Left lung (tissue), 10 donors: Measurements from ENCODE around the gene PPP4R2. TPM values are rescaled to one million over a fixed set of nuclear protein-coding genes. Genes with fewer than 3 reads are reported as not detected.

ENCODE experiments used
- ATAC-seq: fragments of 200-7000 bp; cut with Tn5 transposase; one replicate; pipeline ENCODE4 v1.9.1; 2020; ENCODE audit warnings: moderate library complexity
- DNase-seq, 4 donors: peaks; one replicate each; pipeline ENCODE4 v3.0.0-alpha.2; 2013 to 2020
- H3K27ac ChIP-seq, 2 donors: fragments of 200-600 bp; sonication (generic) in 1 of 2; one replicate each; pipeline versions ENCODE4 v1.5.0 to v1.8.0; 2020 to 2021
- H3K27me3 ChIP-seq, 2 donors: fragments of 200-600 bp; sonication (generic) in 1 of 2; one replicate each; pipeline versions ENCODE4 v1.5.0 to v1.8.0; 2020 to 2021
- H3K36me3 ChIP-seq, 2 donors: fragments of 200-600 bp; sonication (generic) in 1 of 2; one replicate each; pipeline versions ENCODE4 v1.5.0 to v1.8.0; 2020 to 2021
- H3K4me1 ChIP-seq, 2 donors: fragments of 200-600 bp; one replicate each; pipeline ENCODE4 v1.8.0; 2021
- H3K4me3 ChIP-seq, 2 donors: fragments of 200-600 bp; sonication (generic) in 1 of 2; one replicate each; pipeline versions ENCODE4 v1.5.0 to v1.8.0; 2020 to 2021; ENCODE audit warnings: mild to moderate bottlenecking in 1 of 2
- H3K9me3 ChIP-seq, 2 donors: fragments of 200-600 bp; sonication (generic) in 1 of 2; one replicate each; pipeline versions ENCODE4 v1.5.0 to v1.8.0; 2020 to 2021
- intact Hi-C, 2 donors: fragments of 100-400 bp; cut with DNase I; formaldehyde crosslinking; loops; one replicate each; pipeline versions ENCODE4 v1.11.2 to v1.14.2; 2022
- polyA plus RNA-seq, 6 donors: library from polyadenylated mRNA; unstranded; fragments of 120-200 nt; gene quantifications; one replicate each; pipeline ENCODE4 v1.2.1, GENCODE V29; 2013; ENCODE audit not compliant: insufficient read length in 6 of 6
- total RNA-seq, 2 donors: library from RNA; stranded (reverse); fragmentation: NEBNext Ultra II Directional; extraction: Animal tissue kit (Norgen Biotek cat#: 25700); gene quantifications; one replicate each; pipeline ENCODE4 v1.2.1, GENCODE V29; 2021
- TF ChIP-seq, protein P1 (sequence below), 2 donors: fragments of 200-600 bp; sonication (generic) in 1 of 2; IDR thresholded peaks; one replicate each; pipeline versions ENCODE4 v1.5.0 to v1.8.0; 2021; ENCODE audit warnings: antibody characterized with exemption in 2 of 2
- donor health status: DM: no; HTN: yes; CAD: no.
- donor health status: DM: no; HTN: no; CAD: no.

PPP4R2 gene
- total and polyA plus RNA-seq, 8 donors, result 71.5 to 91.7 (median 86.0) TPM

- intact Hi-C loops, result no loop called here
- H3K27me3 ChIP-seq, result no peaks in the 10 kb centered on the region
- H3K27ac ChIP-seq, result no peak overlapping the region
- peaks cover 0 to 9% of the 10 kb centered on the region in 2 donors for H3K4me1 ChIP-seq
- peaks cover 0 to 12% of the 10 kb centered on the region in 2 donors for H3K9me3 ChIP-seq
- TF ChIP-seq, protein P1, sequence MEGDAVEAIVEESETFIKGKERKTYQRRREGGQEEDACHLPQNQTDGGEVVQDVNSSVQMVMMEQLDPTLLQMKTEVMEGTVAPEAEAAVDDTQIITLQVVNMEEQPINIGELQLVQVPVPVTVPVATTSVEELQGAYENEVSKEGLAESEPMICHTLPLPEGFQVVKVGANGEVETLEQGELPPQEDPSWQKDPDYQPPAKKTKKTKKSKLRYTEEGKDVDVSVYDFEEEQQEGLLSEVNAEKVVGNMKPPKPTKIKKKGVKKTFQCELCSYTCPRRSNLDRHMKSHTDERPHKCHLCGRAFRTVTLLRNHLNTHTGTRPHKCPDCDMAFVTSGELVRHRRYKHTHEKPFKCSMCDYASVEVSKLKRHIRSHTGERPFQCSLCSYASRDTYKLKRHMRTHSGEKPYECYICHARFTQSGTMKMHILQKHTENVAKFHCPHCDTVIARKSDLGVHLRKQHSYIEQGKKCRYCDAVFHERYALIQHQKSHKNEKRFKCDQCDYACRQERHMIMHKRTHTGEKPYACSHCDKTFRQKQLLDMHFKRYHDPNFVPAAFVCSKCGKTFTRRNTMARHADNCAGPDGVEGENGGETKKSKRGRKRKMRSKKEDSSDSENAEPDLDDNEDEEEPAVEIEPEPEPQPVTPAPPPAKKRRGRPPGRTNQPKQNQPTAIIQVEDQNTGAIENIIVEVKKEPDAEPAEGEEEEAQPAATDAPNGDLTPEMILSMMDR (IDR thresholded peaks at IDR 0.05), result no peak
- no peaks in the 10 kb centered on the region for H3K36me3 ChIP-seq
- ATAC-seq (no peak), DNase-seq (no peak)
- no peak overlapping the region for H3K4me3 ChIP-seq
Observed at GRCh38 chr3:72985576-72985975, 11.0 kb upstream of the PPP4R2 start.

GRCh38 chr3:72990701-72991395 is 5.8 kb upstream of the PPP4R2 start:
- no peak overlapping the region for H3K4me3 ChIP-seq
- H3K36me3 ChIP-seq, result no peaks in the 10 kb centered on the region
- no peak for ATAC-seq
- no peaks in the 10 kb centered on the region for H3K4me1 ChIP-seq
- intact Hi-C loops, result no loop called here
- TF ChIP-seq, protein P1 (IDR thresholded peaks at IDR 0.05), result no peak
- no peaks in the 10 kb centered on the region for H3K27me3 ChIP-seq
- H3K9me3 ChIP-seq, result peaks cover 0 to under 1% of the 10 kb centered on the region in 2 donors
- no peak overlapping the region for H3K27ac ChIP-seq
- DNase-seq, result no peak

GRCh38 chr3:72991522-72991921 is 5.1 kb upstream of the PPP4R2 start:
- Histone ChIP-seq H3K4me3 (no peak overlapping the region), H3K9me3 (no peaks in the 10 kb centered on the region), H3K27ac (no peak overlapping the region), H3K36me3 (no peaks in the 10 kb centered on the region), H3K27me3 (no peaks in the 10 kb centered on the region), H3K4me1 (peaks cover 0 to 6% of the 10 kb centered on the region in 2 donors)
- ATAC-seq (no peak), DNase-seq (no peak)
- intact Hi-C loops, result no loop called here
- TF ChIP-seq, protein P1 (IDR thresholded peaks at IDR 0.05), result no peak

DNA sequence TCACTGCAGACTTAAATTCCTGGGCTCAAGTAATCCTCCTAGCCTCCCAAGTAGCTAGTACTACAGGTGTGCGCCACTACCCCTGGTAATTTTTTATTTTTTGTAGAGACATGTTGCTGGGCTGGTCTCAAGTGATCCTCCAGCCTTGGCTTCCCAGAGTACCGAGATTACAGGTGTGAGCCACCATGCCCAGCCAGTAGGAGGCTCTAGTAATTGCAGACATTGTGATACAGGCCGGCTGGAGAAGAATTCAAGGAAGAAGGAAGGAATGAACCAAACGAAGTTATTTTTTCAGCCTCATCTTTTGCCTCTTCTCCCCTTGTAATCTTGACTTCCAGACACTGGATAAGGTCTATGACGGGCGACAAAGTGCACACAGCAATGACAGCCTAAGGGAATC is 3.2 kb upstream of the PPP4R2 start:
- no peak overlapping the region for H3K27ac ChIP-seq
- H3K4me1 ChIP-seq, result peaks cover 4 to 12% of the 10 kb centered on the region in 2 donors
- ATAC-seq, result no peak
- intact Hi-C loops, result no loop called here
- TF ChIP-seq, protein P1 (IDR thresholded peaks at IDR 0.05), result no peak
- H3K27me3 ChIP-seq, result no peaks in the 10 kb centered on the region
- no peak for DNase-seq
- H3K4me3 ChIP-seq, result no peak overlapping the region
- no peaks in the 10 kb centered on the region for H3K9me3 ChIP-seq
- no peaks in the 10 kb centered on the region for H3K36me3 ChIP-seq

GRCh38 chr3:72995337-72995736 is 1.3 kb upstream of the PPP4R2 start:
- Histone ChIP-seq H3K27me3 (no peaks in the 10 kb centered on the region), H3K4me3 (no peak overlapping the region), H3K36me3 (no peaks in the 10 kb centered on the region), H3K27ac (no peak overlapping the region), H3K4me1 (peaks cover 16 to 32% of the 10 kb centered on the region in 2 donors), H3K9me3 (no peaks in the 10 kb centered on the region)
- ATAC-seq, result no peak
- TF ChIP-seq, protein P1 (IDR thresholded peaks at IDR 0.05), result no peak
- DNase-seq, result no peak
- intact Hi-C loops, result no loop called here
